ENCODE measurements around the gene MBD1. TPM values are rescaled to one million over a fixed set of nuclear protein-coding genes. Genes with fewer than 3 reads are reported as not detected.

MBD1 gene
- total RNA-seq, 1 experiment from 2014 or later = 70.8 TPM

DNA sequence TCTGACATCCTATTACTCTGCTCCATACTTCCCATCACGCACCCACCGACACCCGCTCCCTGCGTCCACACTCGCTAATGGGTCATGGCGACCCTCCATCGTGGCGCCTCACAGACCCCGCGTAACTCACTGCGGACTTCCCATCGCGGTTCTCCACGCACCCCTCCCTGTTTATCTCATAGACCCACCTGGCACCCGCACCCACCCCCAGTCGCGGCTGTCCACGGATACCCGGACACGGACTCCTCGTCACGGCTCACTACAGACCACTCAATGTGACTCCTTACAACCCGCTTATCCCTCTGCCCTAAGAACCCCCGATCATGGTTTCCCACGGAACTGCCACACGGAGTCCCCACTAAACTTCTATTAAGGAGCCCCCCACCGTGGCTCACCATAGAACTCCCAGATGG, 5.7 kb upstream of the MBD1 start:
- POLR2A ChIA-PET (ENCODE audit: low non-redundant PET) = no interaction called here
- no peak for TF ChIP-seq EZH2 (IDR thresholded peaks at IDR 0.05; ENCODE audit: borderline replicate concordance, low read depth, low read length, poor library complexity, severe bottlenecking)
- TF ChIP-seq, protein P1, sequence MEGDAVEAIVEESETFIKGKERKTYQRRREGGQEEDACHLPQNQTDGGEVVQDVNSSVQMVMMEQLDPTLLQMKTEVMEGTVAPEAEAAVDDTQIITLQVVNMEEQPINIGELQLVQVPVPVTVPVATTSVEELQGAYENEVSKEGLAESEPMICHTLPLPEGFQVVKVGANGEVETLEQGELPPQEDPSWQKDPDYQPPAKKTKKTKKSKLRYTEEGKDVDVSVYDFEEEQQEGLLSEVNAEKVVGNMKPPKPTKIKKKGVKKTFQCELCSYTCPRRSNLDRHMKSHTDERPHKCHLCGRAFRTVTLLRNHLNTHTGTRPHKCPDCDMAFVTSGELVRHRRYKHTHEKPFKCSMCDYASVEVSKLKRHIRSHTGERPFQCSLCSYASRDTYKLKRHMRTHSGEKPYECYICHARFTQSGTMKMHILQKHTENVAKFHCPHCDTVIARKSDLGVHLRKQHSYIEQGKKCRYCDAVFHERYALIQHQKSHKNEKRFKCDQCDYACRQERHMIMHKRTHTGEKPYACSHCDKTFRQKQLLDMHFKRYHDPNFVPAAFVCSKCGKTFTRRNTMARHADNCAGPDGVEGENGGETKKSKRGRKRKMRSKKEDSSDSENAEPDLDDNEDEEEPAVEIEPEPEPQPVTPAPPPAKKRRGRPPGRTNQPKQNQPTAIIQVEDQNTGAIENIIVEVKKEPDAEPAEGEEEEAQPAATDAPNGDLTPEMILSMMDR (conservative IDR thresholded peaks at IDR 0.05; ENCODE audit: low read depth, low read length) = no peak
- intact Hi-C loops (cut with micrococcal nuclease; ENCODE audit: unreplicated experiment) = no loop called here

DNA sequence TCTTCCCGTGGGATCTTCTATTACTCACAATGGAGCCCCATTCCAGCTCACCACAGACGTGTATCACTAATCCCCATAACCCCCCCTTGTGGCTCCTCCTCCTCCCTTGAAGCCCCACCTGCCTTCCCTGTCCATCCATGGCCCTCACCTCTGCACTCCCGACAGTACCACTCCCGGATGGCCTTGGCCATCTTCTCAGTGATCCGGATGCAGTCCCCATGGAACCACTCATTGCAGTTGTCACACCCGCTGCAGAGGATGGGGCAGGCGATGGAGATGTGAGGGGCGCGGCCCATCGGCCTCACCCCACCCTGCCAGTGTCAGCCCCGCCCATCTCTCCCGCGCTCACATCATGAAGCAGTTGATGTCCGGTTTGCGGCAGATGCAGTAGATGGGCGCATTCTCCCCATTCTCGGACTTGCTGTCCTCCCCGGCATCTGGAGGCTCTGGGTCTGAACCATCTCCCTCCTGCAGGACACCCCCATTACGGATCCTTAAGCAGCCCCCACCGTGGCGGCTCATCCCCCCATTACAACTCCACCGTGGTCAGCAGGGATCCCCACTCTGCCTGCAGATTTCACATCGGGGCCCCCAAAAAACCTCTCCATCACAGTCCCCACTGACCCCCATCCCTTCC, 5.2 kb upstream of the MBD1 start:
- H3K9me3 ChIP-seq (ENCODE audit: low read depth, low read length, poor library complexity, severe bottlenecking) = no peaks in the 10 kb centered on the region
- TF ChIP-seq EZH2 (IDR thresholded peaks at IDR 0.05; ENCODE audit: borderline replicate concordance, low read depth, low read length, poor library complexity, severe bottlenecking) = no peak
- TF ChIP-seq, protein P1 (conservative IDR thresholded peaks at IDR 0.05; ENCODE audit: low read depth, low read length) = no peak
- ChIA-PET POLR2A (ENCODE audit: low non-redundant PET) (no interaction called here), CTCF (no interaction called here)
- peak overlapping the region; percentile 64 for H3K27ac ChIP-seq (ENCODE audit: low read depth, low read length, poor library complexity, severe bottlenecking)
- intact Hi-C loops (cut with micrococcal nuclease; ENCODE audit: unreplicated experiment) = no loop called here
- H3K36me3 ChIP-seq (ENCODE audit: insufficient read depth, low read length, poor library complexity, severe bottlenecking) = peaks cover 26% of the 10 kb centered on the region
- H3K4me1 ChIP-seq (ENCODE audit: insufficient read depth, low read length, poor library complexity, severe bottlenecking) = peaks cover 6% of the 10 kb centered on the region
- H3K4me3 ChIP-seq (ENCODE audit: low read depth, low read length, poor library complexity, severe bottlenecking) = peak overlapping the region; percentile 86
- BruUV-seq (replicated peaks) = no TSS peak
- H3K27me3 ChIP-seq (replicated peaks; ENCODE audit: insufficient read depth, low read depth, low read length, poor library complexity) = no peaks in the 10 kb centered on the region
- no peak for DNase-seq (ENCODE audit: low spot score)

More for the DNA sequence above, 5.7 kb upstream of the MBD1 start:
- Histone ChIP-seq H3K27me3 (replicated peaks; ENCODE audit: insufficient read depth, low read depth, low read length, poor library complexity) (no peaks in the 10 kb centered on the region), H3K9me3 (ENCODE audit: low read depth, low read length, poor library complexity, severe bottlenecking) (no peaks in the 10 kb centered on the region), H3K4me1 (ENCODE audit: insufficient read depth, low read length, poor library complexity, severe bottlenecking) (peaks cover 3% of the 10 kb centered on the region), H3K27ac (ENCODE audit: low read depth, low read length, poor library complexity, severe bottlenecking) (peak overlapping the region; percentile 64), H3K36me3 (ENCODE audit: insufficient read depth, low read length, poor library complexity, severe bottlenecking) (peaks cover 26% of the 10 kb centered on the region), H3K4me3 (ENCODE audit: low read depth, low read length, poor library complexity, severe bottlenecking) (peak overlapping the region; percentile 86)
- no peak for DNase-seq (ENCODE audit: low spot score)
- no TSS peak for BruUV-seq (replicated peaks)
- CTCF ChIA-PET = no interaction called here

GRCh38 chr18:50285631-50286321, 4.5 kb upstream of the MBD1 start:
- ChIA-PET CTCF (no interaction called here), POLR2A (ENCODE audit: low non-redundant PET) (no interaction called here)
- Histone ChIP-seq H3K27ac (ENCODE audit: low read depth, low read length, poor library complexity, severe bottlenecking) (no peak overlapping the region), H3K27me3 (replicated peaks; ENCODE audit: insufficient read depth, low read depth, low read length, poor library complexity) (no peaks in the 10 kb centered on the region), H3K4me3 (ENCODE audit: low read depth, low read length, poor library complexity, severe bottlenecking) (peak overlapping the region; percentile 86), H3K4me1 (ENCODE audit: insufficient read depth, low read length, poor library complexity, severe bottlenecking) (peaks cover 6% of the 10 kb centered on the region), H3K9me3 (ENCODE audit: low read depth, low read length, poor library complexity, severe bottlenecking) (no peaks in the 10 kb centered on the region), H3K36me3 (ENCODE audit: insufficient read depth, low read length, poor library complexity, severe bottlenecking) (peaks cover 26% of the 10 kb centered on the region)
- intact Hi-C loops (cut with micrococcal nuclease; ENCODE audit: unreplicated experiment) = no loop called here
- no TSS peak for BruUV-seq (replicated peaks)
- TF ChIP-seq EZH2 (IDR thresholded peaks at IDR 0.05; ENCODE audit: borderline replicate concordance, low read depth, low read length, poor library complexity, severe bottlenecking) = no peak
- TF ChIP-seq, protein P1 (conservative IDR thresholded peaks at IDR 0.05; ENCODE audit: low read depth, low read length) = no peak
- no peak for DNase-seq (ENCODE audit: low spot score)

Measured in A673 (cell line).